Measurements from ENCODE around the gene RABGGTA. TPM values are rescaled to one million over a fixed set of nuclear protein-coding genes. Genes with fewer than 3 reads are reported as not detected.

The RABGGTA gene
- total RNA-seq, 1 donor from 2014 or later, result 31.1 TPM

GRCh38 chr14:24273422-24273998, 2.1 kb upstream of the RABGGTA start:
- Mint-ChIP-seq H3K4me3 (peak overlapping the region; percentile 79), H3K4me1 (ENCODE audit: unreplicated experiment) (peaks cover 12% of the 10 kb centered on the region), H3K9me3 (no peaks in the 10 kb centered on the region), H3K27ac (peak overlapping the region; percentile 6), H3K36me3 (peaks cover 5% of the 10 kb centered on the region), H3K27me3 (no peaks in the 10 kb centered on the region)
- no peak for TF ChIP-seq CTCF (conservative IDR thresholded peaks at IDR 0.05)
- no peak for DNase-seq (ENCODE audit: extremely low spot score, unreplicated experiment)

DNA sequence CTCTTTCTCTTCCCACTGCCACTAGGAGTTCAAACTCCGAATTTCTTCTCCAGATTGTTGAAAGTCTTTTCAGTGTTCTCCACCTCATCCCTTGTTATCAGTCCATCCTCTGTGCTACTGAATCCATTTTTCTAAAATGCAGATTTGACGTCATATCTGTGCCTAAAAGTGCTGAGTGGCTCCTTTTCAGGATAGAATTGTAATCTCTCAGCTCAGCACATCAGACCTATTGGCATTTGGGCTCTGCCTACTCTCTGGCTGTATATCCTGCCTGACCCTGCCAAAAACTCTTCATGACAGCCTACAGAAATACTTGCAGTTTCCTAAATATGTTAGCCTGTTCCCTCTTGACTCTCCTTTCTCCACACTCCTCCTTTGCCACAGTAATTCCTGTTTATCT, 1.1 kb upstream of the RABGGTA start:
- Mint-ChIP-seq H3K27ac (peak overlapping the region; percentile 48), H3K9me3 (no peaks in the 10 kb centered on the region), H3K36me3 (peaks cover 5% of the 10 kb centered on the region), H3K4me1 (ENCODE audit: unreplicated experiment) (peaks cover 12% of the 10 kb centered on the region), H3K4me3 (peak overlapping the region; percentile 94), H3K27me3 (no peaks in the 10 kb centered on the region)
- no peak for TF ChIP-seq CTCF (conservative IDR thresholded peaks at IDR 0.05)
- DNase-seq (ENCODE audit: extremely low spot score, unreplicated experiment), result no peak

DNA sequence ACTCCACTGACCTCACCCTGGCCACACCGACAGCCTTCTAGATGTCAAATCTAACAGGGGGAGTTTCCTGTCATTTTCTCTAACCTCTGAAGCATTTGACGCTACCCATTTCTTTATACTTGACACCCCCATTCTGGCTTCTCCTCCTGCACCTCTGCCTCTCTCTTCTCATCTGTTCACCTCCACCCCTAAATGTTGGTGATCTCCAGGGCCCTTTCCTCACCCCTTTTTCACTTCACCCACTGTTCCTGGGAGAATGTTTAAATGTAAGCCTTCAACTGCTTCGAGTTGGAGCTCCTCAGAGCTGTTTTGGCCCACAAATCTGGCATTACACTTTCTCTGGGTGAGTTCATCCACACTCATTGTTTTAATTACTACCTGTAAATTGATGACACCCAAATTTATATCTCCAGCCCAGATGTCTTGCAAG, 452 bp upstream of the RABGGTA start:
- Mint-ChIP-seq H3K27me3 (no peaks in the 10 kb centered on the region), H3K4me1 (ENCODE audit: unreplicated experiment) (peaks cover 12% of the 10 kb centered on the region), H3K9me3 (no peaks in the 10 kb centered on the region), H3K27ac (peak overlapping the region; percentile 79), H3K36me3 (peaks cover 5% of the 10 kb centered on the region), H3K4me3 (peak overlapping the region; percentile 94)
- TF ChIP-seq CTCF (conservative IDR thresholded peaks at IDR 0.05), result no peak
- DNase-seq (ENCODE audit: extremely low spot score, unreplicated experiment), result no peak

DNA sequence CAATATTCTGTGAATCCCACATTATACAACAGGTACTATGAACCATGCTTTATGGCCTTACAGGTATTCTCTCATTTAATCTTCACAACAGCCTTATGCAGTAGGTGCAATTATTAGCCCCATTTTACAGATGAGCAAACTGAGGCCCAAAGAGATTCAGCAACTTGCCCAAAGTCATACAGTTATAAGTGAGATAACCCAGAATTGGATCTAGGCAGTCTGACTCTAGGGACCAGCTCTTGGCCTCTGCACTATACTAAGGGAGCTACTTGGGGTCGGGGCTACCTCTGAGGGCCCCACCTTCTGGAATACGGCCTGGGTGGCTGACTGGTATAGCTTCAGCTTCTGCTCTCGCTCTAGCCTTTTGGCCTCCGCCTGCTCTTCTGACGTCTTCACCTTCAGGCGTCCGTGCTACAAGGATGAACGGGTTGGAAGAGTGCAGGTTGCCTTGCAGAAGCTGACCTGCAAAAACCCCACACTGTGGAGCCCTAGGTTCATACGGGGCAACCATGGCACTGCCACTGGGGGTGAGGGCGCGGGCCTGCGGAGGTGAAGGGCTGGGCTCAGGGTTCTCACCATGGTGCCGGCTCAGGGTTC, 762 bp downstream of the RABGGTA start:
- H3K9me3 Mint-ChIP-seq, result no peaks in the 10 kb centered on the region
- no peaks in the 10 kb centered on the region for H3K27me3 Mint-ChIP-seq
- peaks cover 12% of the 10 kb centered on the region for H3K4me1 Mint-ChIP-seq (ENCODE audit: unreplicated experiment)
- TF ChIP-seq CTCF (conservative IDR thresholded peaks at IDR 0.05), result no peak
- no peak for DNase-seq (ENCODE audit: extremely low spot score, unreplicated experiment)
- peaks cover 4% of the 10 kb centered on the region for H3K36me3 Mint-ChIP-seq
- peak overlapping the region; percentile 94 for H3K4me3 Mint-ChIP-seq
- H3K27ac Mint-ChIP-seq, result peak overlapping the region; percentile 79

DNA sequence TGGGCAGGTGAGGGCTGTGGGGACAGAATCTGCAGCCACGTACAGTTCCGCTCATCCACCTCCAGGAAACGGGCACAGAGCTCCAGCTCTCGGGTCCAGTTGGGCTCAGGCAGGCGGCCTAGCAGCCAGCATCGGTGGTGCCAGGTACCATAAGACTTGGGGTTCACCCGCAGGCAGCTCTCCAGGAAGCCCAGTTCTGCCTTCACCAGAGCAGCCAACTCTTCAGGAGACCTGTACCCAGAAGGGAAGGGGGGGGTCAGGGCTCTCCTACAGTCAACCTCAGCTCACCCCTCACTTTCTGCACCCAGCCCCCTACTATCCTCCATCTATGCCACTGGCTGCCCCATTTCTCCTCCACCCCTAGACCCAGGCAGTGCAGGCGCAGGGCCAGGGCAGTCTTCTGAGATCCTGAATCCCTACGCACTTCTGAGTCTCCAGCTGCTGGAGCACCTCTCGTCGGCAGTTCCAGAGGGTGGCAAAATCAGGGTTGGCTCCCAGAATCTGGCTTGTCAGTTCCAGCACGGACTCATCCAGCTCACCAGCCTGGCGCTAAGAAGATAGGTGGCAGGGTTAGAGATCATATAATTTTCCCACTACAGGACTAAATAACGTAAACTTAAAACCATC, 1.4 kb downstream of the RABGGTA start:
- no peak for TF ChIP-seq CTCF (conservative IDR thresholded peaks at IDR 0.05)
- peak overlapping the region; percentile 94 for H3K4me3 Mint-ChIP-seq
- DNase-seq (ENCODE audit: extremely low spot score, unreplicated experiment), result no peak
- H3K36me3 Mint-ChIP-seq, result peaks cover 4% of the 10 kb centered on the region
- peaks cover 12% of the 10 kb centered on the region for H3K4me1 Mint-ChIP-seq (ENCODE audit: unreplicated experiment)
- H3K9me3 Mint-ChIP-seq, result no peaks in the 10 kb centered on the region
- no peaks in the 10 kb centered on the region for H3K27me3 Mint-ChIP-seq
- no peak overlapping the region for H3K27ac Mint-ChIP-seq

Data from type B pancreatic cell (in vitro differentiated cells).